ENCODE results near the gene KIAA1549. TPM values are rescaled to one million over a fixed set of nuclear protein-coding genes. Genes with fewer than 3 reads are reported as not detected.
"Not testable (repeated sequence)": the region's sequence is repeated elsewhere in the genome, so short reads cannot be mapped to it uniquely, and the experiment has no call there.

KIAA1549 gene
- total RNA-seq, 1 donor from 2014 or later: 0.45 TPM

- intact Hi-C loops (cut with micrococcal nuclease): no loop called here
Measured at GRCh38 chr7:138822867-138823535, 158.2 kb downstream of the KIAA1549 start.

GRCh38 chr7:138821912-138822311, 159.3 kb downstream of the KIAA1549 start:
- intact Hi-C loops (cut with micrococcal nuclease): no loop called here

- intact Hi-C loops (cut with micrococcal nuclease): no loop called here
Measured at GRCh38 chr7:138819625-138820024, 161.6 kb downstream of the KIAA1549 start.

- intact Hi-C loops (cut with micrococcal nuclease): no loop called here
Measured at GRCh38 chr7:138816650-138817049, 164.5 kb downstream of the KIAA1549 start.

GRCh38 chr7:138814816-138815332, 166.3 kb downstream of the KIAA1549 start:
- intact Hi-C loops (cut with micrococcal nuclease): loop anchor here (5.0 kb wide), 1 partner anchor 63 kb away; no protein-coding TSS in a partner anchor

- intact Hi-C loops (cut with micrococcal nuclease): loop anchor here (5.0 kb wide), 1 partner anchor 62 kb away; no protein-coding TSS in a partner anchor
Measured at GRCh38 chr7:138813945-138814344, 167.2 kb downstream of the KIAA1549 start.

GRCh38 chr7:138811327-138811726, 169.9 kb downstream of the KIAA1549 start:
- intact Hi-C loops (cut with micrococcal nuclease): loop anchor here (5.0 kb wide), 1 partner anchor 59 kb away; no protein-coding TSS in a partner anchor

GRCh38 chr7:138809346-138809745, 171.8 kb downstream of the KIAA1549 start:
- intact Hi-C loops (cut with micrococcal nuclease): no loop called here

- intact Hi-C loops (cut with micrococcal nuclease): no loop called here
Measured at GRCh38 chr7:138804618-138805017, 176.6 kb downstream of the KIAA1549 start.

- intact Hi-C loops (cut with micrococcal nuclease): no loop called here
Measured at GRCh38 chr7:138802706-138803105, 178.5 kb downstream of the KIAA1549 start.

- intact Hi-C loops (cut with micrococcal nuclease): no loop called here
Measured at GRCh38 chr7:138801256-138801655, 179.9 kb downstream of the KIAA1549 start.

- intact Hi-C loops (cut with micrococcal nuclease): no loop called here
Measured at GRCh38 chr7:138799336-138800000, 181.7 kb downstream of the KIAA1549 start.

- intact Hi-C loops (cut with micrococcal nuclease): no loop called here
Measured at GRCh38 chr7:138798836-138799235, 182.4 kb downstream of the KIAA1549 start.

GRCh38 chr7:138797715-138798320, 183.4 kb downstream of the KIAA1549 start, which contains the start of the genes ATP6V0A4 and TMEM213:
Gene ATP6V0A4, minus strand, starts transcription at chr7:138798196. Its CDS starts 26,949 bp downstream, at chr7:138771247.
Gene TMEM213, plus strand, starts transcription at chr7:138797994. Its CDS starts 111 bp downstream, at chr7:138798105.
- intact Hi-C loops (cut with micrococcal nuclease): no loop called here

- intact Hi-C loops (cut with micrococcal nuclease): not testable (repeated sequence)
Measured at GRCh38 chr7:138797046-138797445, 184.1 kb downstream of the KIAA1549 start.

GRCh38 chr7:138796038-138796615, 185.1 kb downstream of the KIAA1549 start:
- intact Hi-C loops (cut with micrococcal nuclease): no loop called here

GRCh38 chr7:138785587-138786437, 195.4 kb downstream of the KIAA1549 start:
- intact Hi-C loops (cut with micrococcal nuclease): no loop called here

GRCh38 chr7:138784692-138785091, 196.5 kb downstream of the KIAA1549 start:
- intact Hi-C loops (cut with micrococcal nuclease): no loop called here
